Heart right ventricle (tissue), 16 donors: ENCODE data around the gene MOV10. TPM values are rescaled to one million over a fixed set of nuclear protein-coding genes. Genes with fewer than 3 reads are reported as not detected.

ENCODE experiments used
- ATAC-seq, 8 donors: fragments of 200-7000 bp; cut with Tn5 transposase; one replicate each; pipeline ENCODE4 v1.9.1; 2020; ENCODE audit warnings: mild to moderate bottlenecking in 8 of 8, moderate library complexity in 8 of 8, moderate number of reproducible peaks in 1 of 8
- DNase-seq, 2 donors: peaks; one replicate each; pipeline ENCODE4 v3.0.0-alpha.2; 2020
- H3K27ac ChIP-seq, 10 donors: fragments of 200-600 bp; sonication (generic) in 2 of 10; one replicate each; pipeline versions ENCODE4 v1.5.0 to v1.8.0; 2020 to 2022; ENCODE audit warnings: mild to moderate bottlenecking in 3 of 10
- H3K27me3 ChIP-seq, 7 donors: fragments of 200-600 bp; one replicate each; pipeline ENCODE4 v1.8.0; 2021 to 2022; ENCODE audit warnings: mild to moderate bottlenecking in 2 of 7
- H3K36me3 ChIP-seq, 9 donors: fragments of 200-600 bp; sonication (generic) in 1 of 9; one replicate each; pipeline versions ENCODE4 v1.5.0 to v1.8.0; 2020 to 2022; ENCODE audit warnings: mild to moderate bottlenecking in 2 of 9
- H3K4me1 ChIP-seq, 9 donors: fragments of 200-600 bp; sonication (generic) in 1 of 9; one replicate each; pipeline versions ENCODE4 v1.5.0 to v1.8.0; 2020 to 2022; ENCODE audit warnings: mild to moderate bottlenecking in 4 of 9
- H3K4me3 ChIP-seq, 10 donors: fragments of 200-600 bp; sonication (generic) in 2 of 10; one replicate each; pipeline versions ENCODE4 v1.5.0 to v1.8.0; 2020 to 2022; ENCODE audit warnings: mild to moderate bottlenecking in 7 of 10, moderate library complexity in 2 of 10
- H3K9me3 ChIP-seq, 11 donors: fragments of 200-600 bp in 10 of 11; sonication (generic) in 2 of 11; one replicate each; pipeline versions ENCODE4 v1.5.0 to v1.8.0; 2013 to 2022; ENCODE audit warnings: mild to moderate bottlenecking in 2 of 11, control low read depth in 1 of 11, moderate library complexity in 1 of 11
- WGBS, 2 donors: extraction: QIAGEN DNeasy Blood & Tissue Kit; methylation state at CpG; one replicate each; pipeline ENCODE4 v1.1.7; 2013; ENCODE audit warnings: inconsistent platforms in 1 of 2; 5-methylcytosine and 5-hydroxymethylcytosine counted together
- intact Hi-C, 10 donors: fragments of 100-400 bp; cut with DNase I; formaldehyde crosslinking; loops; one replicate each; pipeline versions ENCODE4 v1.11.1 to v1.14.2; 2022
- polyA plus RNA-seq, 2 donors: library from polyadenylated mRNA; stranded (reverse); fragments of 200-250 nt; gene quantifications; one replicate each; pipeline ENCODE4 v1.2.3, GENCODE V29; 2013
- total RNA-seq, 10 donors: library from RNA; stranded (reverse); fragmentation: NEBNext Ultra II Directional in 3 of 10; extraction: Animal tissue kit (Norgen Biotek cat#: 25700) in 3 of 10; gene quantifications; one replicate each; pipeline versions ENCODE4 v1.2.1 to v1.2.4, GENCODE V29; 2021 to 2023
- TF ChIP-seq, protein P1 (sequence below), 9 donors: fragments of 200-600 bp; sonication (generic) in 2 of 9; IDR thresholded peaks; one replicate each; pipeline versions ENCODE4 v1.5.0 to v1.8.0; 2021 to 2022; ENCODE audit warnings: antibody characterized with exemption in 9 of 9, mild to moderate bottlenecking in 5 of 9, moderate library complexity in 1 of 9
- donor health status: Arrhythmogenic right ventricular cardiomyopathy.
- donor health status: ischemic (EF 13 %, LVEDD 7.1; RV severe dilation, severe dysfunction).
- donor health status: healthy with polysubstance abuse.
- donor health status: DM: no; HTN: yes; CAD: no.
- donor health status: DM: no; HTN: no; CAD: no.
- donor health status: ischemic (EF 25% LVEDD 6.9; RV normal size, moderate dysfunction).
- donor health status: ischemic (EF 25% LVEDD 5.7; RV mildly dilated, moderate dysfunction).
- donor health status: healthy.
- donor health status: DM: yes; HTN: yes; CAD: no.
- donor health status: Ischemic cardiomyopathy.
- donor health status: ischemic (EF 35%, LVEDD 5.7; RV mildly dilated, moderate dysfunction).
- donor health status: nonischemic (EF 11% LVEDD 7.7; RV severe dilation, severe dysfunction).
- donor health status: DM: yes; HTN: yes; CAD: no.
- donor health status: PGD.
- donor health status: ischemic (EF 29% LVEDD 5.4; RV normal size, mild dysfunction).
- donor health status: nonischemic (EF 23%, LVEDD 6.1; RV moderate dilation, normal function).

Gene MOV10
- total and polyA plus RNA-seq, 12 donors = 6.3 to 69.4 (median 14.2) TPM

DNA sequence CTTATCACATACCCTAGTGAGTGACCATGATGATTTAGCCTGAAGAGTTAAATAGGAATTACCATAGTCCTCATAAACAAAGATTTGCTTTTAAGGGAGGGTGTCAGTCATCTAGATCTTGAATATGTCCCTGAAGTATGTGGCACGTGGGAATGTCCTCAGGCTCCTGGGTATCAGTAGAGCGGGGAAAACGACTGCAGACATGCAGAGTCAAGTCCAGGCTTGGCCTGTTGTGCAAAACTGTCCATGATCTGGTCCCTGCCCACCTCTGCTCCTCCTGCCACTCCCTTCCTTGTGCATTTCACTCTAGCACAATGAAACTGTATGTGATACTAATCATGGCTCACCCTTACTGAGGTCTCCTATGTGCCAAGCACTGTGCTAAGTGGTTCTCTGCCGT is 12.9 kb downstream of the MOV10 start:
- no peak for DNase-seq
- ATAC-seq = peak in 1 of 8 donors; percentile 11
- Histone ChIP-seq H3K9me3 (no peaks in the 10 kb centered on the region), H3K4me3 (no peak overlapping the region), H3K27me3 (no peaks in the 10 kb centered on the region), H3K36me3 (peaks cover 0 to 67% (median 11%) of the 10 kb centered on the region in 9 donors), H3K4me1 (peaks cover 0 to 25% (median 5%) of the 10 kb centered on the region in 9 donors), H3K27ac (peak overlapping the region in 2 of 10 donors; percentile 29 to 65)
- TF ChIP-seq, protein P1, sequence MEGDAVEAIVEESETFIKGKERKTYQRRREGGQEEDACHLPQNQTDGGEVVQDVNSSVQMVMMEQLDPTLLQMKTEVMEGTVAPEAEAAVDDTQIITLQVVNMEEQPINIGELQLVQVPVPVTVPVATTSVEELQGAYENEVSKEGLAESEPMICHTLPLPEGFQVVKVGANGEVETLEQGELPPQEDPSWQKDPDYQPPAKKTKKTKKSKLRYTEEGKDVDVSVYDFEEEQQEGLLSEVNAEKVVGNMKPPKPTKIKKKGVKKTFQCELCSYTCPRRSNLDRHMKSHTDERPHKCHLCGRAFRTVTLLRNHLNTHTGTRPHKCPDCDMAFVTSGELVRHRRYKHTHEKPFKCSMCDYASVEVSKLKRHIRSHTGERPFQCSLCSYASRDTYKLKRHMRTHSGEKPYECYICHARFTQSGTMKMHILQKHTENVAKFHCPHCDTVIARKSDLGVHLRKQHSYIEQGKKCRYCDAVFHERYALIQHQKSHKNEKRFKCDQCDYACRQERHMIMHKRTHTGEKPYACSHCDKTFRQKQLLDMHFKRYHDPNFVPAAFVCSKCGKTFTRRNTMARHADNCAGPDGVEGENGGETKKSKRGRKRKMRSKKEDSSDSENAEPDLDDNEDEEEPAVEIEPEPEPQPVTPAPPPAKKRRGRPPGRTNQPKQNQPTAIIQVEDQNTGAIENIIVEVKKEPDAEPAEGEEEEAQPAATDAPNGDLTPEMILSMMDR (IDR thresholded peaks at IDR 0.05) = no peak
- intact Hi-C loops = no loop called here
- 77 to 81% methylated on average over 4 of the region's 4 CpGs for WGBS, 2 donors

DNA sequence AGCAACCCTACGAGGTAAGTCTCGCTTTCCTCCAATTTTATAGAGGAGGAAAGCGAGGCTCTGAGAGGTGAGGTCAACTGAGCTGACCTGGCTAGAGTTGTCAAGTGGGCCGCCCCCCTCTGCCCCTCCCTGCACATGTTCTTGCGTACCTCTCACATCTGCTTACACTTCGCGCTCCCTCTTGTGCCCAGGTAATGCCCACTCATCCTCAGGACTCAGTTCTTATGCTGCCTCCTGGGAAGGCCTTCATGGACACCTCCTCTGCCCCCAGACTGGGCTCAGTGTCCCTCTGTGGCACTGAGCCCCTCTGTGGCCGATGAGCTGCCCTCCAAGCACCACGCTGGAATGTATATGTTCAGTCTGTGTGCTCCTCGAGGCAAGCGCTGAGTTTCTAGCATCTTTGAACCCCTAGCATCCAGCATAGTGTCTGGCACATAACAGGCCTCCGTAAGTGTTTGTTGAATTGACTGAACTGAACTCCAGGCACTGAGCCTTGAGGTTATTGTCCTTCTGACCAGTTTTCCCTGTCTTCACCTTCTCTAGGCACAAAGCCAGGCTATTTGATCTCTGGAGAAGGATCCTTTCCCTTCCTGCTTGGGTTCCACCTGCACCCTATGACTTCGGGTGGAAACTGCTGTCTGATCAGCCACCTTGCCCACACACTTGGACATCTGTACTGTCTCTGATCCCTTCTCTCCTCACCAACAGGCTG is 13.5 kb downstream of the MOV10 start:
- Histone ChIP-seq H3K27me3 (no peaks in the 10 kb centered on the region), H3K9me3 (no peaks in the 10 kb centered on the region), H3K4me1 (peaks cover 0 to 25% (median 5%) of the 10 kb centered on the region in 9 donors), H3K27ac (peak overlapping the region in 8 of 10 donors; percentile 15 to 76 (median 40)), H3K4me3 (no peak overlapping the region), H3K36me3 (peaks cover 0 to 71% (median 17%) of the 10 kb centered on the region in 9 donors)
- TF ChIP-seq, protein P1 (IDR thresholded peaks at IDR 0.05) = no peak
- no peak for DNase-seq
- 87% methylated on average over 13 of the region's 13 CpGs for WGBS, 2 donors
- peak in 3 of 8 donors; percentile 5 to 27 (median 12) for ATAC-seq
- intact Hi-C loops = no loop called here

DNA sequence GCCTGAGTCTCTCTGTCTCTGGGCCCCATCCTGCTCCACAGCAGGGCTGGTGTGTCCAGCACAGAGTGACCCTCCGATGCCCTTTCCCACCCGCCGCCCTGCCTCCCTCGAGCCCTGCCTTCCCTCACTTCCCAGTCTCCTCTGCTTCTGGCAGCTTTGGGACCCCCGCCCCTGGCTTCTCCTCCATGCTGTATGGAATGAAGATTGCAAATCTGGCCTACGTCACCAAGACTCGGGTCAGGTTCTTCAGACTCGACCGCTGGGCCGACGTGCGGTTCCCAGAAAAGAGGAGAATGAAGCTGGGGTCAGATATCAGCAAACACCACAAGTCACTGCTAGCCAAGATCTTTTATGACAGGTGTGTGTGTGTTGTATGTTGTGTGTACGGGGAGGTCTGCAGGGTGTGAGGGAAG is 14.3 kb downstream of the MOV10 start:
- peak; percentile 55 to 78 (median 64) for ATAC-seq

DNA sequence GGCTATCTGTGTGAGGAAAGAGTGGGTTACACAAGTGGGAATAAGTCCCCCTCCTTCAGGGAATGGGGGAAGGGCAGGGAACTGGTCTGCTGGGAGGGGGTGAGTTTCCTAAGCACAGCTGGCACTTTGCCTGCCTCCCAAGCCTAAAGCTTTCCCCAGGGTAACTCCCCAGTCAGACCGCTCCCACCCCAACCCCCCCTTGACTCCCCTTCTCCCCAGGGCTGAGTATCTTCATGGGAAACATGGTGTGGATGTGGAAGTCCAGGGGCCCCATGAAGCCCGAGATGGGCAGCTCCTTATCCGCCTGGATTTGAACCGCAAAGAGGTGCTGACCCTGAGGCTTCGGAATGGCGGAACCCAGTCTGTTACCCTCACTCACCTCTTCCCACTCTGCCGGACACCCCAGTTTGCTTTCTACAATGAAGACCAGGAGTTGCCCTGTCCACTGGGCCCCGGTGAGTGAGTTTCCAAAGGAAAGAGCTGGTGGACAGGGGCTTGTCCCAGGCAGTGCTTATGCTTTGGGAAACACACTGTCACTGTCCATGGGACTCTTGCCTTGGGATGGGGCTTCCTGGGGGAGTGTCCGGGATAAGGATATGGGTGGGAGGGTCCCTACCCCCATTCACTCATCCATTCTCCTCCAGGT is 14.9 kb downstream of the MOV10 start:
- ATAC-seq (peak in 6 of 8 donors; percentile 20 to 36 (median 27)), DNase-seq (no peak)
- Histone ChIP-seq H3K4me1 (peaks cover 0 to 25% (median 5%) of the 10 kb centered on the region in 9 donors), H3K27ac (peak overlapping the region in 6 of 10 donors; percentile 19 to 76 (median 39)), H3K4me3 (no peak overlapping the region), H3K36me3 (peaks cover 0 to 82% (median 27%) of the 10 kb centered on the region in 9 donors), H3K9me3 (no peaks in the 10 kb centered on the region), H3K27me3 (no peaks in the 10 kb centered on the region)
- 79 to 83% methylated on average over 9 of the region's 9 CpGs for WGBS, 2 donors
- TF ChIP-seq, protein P1 (IDR thresholded peaks at IDR 0.05) = no peak
- intact Hi-C loops = no loop called here

More for the DNA sequence above, 14.3 kb downstream of the MOV10 start:
- peaks cover 0 to 25% (median 5%) of the 10 kb centered on the region in 9 donors for H3K4me1 ChIP-seq
- no peaks in the 10 kb centered on the region for H3K27me3 ChIP-seq
- intact Hi-C loops = no loop called here
- H3K9me3 ChIP-seq = no peaks in the 10 kb centered on the region
- H3K27ac ChIP-seq = peak overlapping the region in 7 of 10 donors; percentile 15 to 76 (median 49)
- peak in 1 of 2 donors; percentile 59 for DNase-seq
- TF ChIP-seq, protein P1 (IDR thresholded peaks at IDR 0.05) = no peak
- no peak overlapping the region for H3K4me3 ChIP-seq
- WGBS, 2 donors = 65 to 66% methylated on average over 13 of the region's 13 CpGs
- H3K36me3 ChIP-seq = peaks cover 0 to 77% (median 23%) of the 10 kb centered on the region in 9 donors
